CD4-positive, CD25-positive, alpha-beta regulatory T cell (primary cell): Measurements from ENCODE around the gene WDR5B. TPM values are rescaled to one million over a fixed set of nuclear protein-coding genes. Genes with fewer than 3 reads are reported as not detected.
"Not testable (repeated sequence)": the region's sequence is repeated elsewhere in the genome, so short reads cannot be mapped to it uniquely, and the experiment has no call there.

ENCODE experiments used
- ATAC-seq, 2 donors: fragments of 150-1000 bp; cut with Tn5 transposase; one replicate each; pipeline ENCODE4 v1.10.0; 2021; ENCODE audit warnings: low read depth in 2 of 2, moderate number of reproducible peaks in 2 of 2, moderate library complexity in 1 of 2
- DNase-seq, 3 donors: peaks; one replicate each; pipeline versions ENCODE4 v3.0.0 to v3.0.0-alpha.2; 2012 to 2022; ENCODE audit warnings: mixed read lengths in 1 of 3
- H3K27ac ChIP-seq: one replicate; pipeline ENCODE4 v1.7.0; 2013; ENCODE audit warnings: mild to moderate bottlenecking, low read length; ENCODE audit not compliant: insufficient read depth, poor library complexity, severe bottlenecking
- H3K27me3 ChIP-seq: one replicate; pipeline ENCODE4 v1.7.0; 2013; ENCODE audit warnings: low read length; ENCODE audit not compliant: control insufficient read depth, insufficient read depth
- H3K36me3 ChIP-seq: one replicate; pipeline ENCODE4 v1.7.0; 2013; ENCODE audit warnings: mild to moderate bottlenecking, low read length, moderate library complexity; ENCODE audit not compliant: control insufficient read depth, insufficient read depth
- H3K4me1 ChIP-seq: 2 replicates; pipeline ENCODE4 v1.7.0; 2013; ENCODE audit warnings: mild to moderate bottlenecking, low read length; ENCODE audit not compliant: insufficient read depth, control insufficient read depth, poor library complexity, severe bottlenecking
- H3K4me3 ChIP-seq: one replicate; pipeline ENCODE4 v1.7.0; 2013; ENCODE audit warnings: low read depth, mild to moderate bottlenecking, low read length, moderate library complexity
- H3K9me3 ChIP-seq, 2 experiments: 1 replicate in 1 of 2; 2 replicates in 1 of 2; pipeline ENCODE4 v1.7.0; 2013; ENCODE audit warnings: low read length in 2 of 2, mild to moderate bottlenecking in 1 of 2, moderate library complexity in 1 of 2; ENCODE audit not compliant: control insufficient read depth in 2 of 2
- H3K27ac Mint-ChIP-seq, 3 donors: one replicate each; pipeline ENCODE4 v1.8.0; 2020 to 2022; ENCODE audit warnings: mild to moderate bottlenecking in 3 of 3, mixed read lengths in 3 of 3, moderate library complexity in 2 of 3
- H3K27me3 Mint-ChIP-seq: one replicate; pipeline ENCODE4 v1.8.0; 2022; ENCODE audit warnings: mild to moderate bottlenecking, mixed read lengths
- H3K36me3 Mint-ChIP-seq: one replicate; pipeline ENCODE4 v1.8.0; 2020; ENCODE audit warnings: mixed read lengths
- H3K4me1 Mint-ChIP-seq, 4 donors: one replicate each; pipeline ENCODE4 v1.8.0; 2020 to 2022; ENCODE audit warnings: mixed read lengths in 4 of 4, mild to moderate bottlenecking in 1 of 4
- H3K4me3 Mint-ChIP-seq, 4 donors: one replicate each; pipeline ENCODE4 v1.8.0; 2020 to 2022; ENCODE audit warnings: mild to moderate bottlenecking in 4 of 4, mixed read lengths in 4 of 4, moderate library complexity in 3 of 4
- H3K9me3 Mint-ChIP-seq, 7 donors: one replicate each; pipeline ENCODE4 v1.8.0; 2020 to 2022; ENCODE audit warnings: mixed read lengths in 7 of 7, mild to moderate bottlenecking in 3 of 7, moderate library complexity in 2 of 7
- polyA plus RNA-seq, 4 donors: library from polyadenylated mRNA; unstranded; fragments of 300-500 nt; fragmentation: Illumina TruSeq; gene quantifications; one replicate each; pipeline ENCODE4 v1.2.3, GENCODE V29; 2021
- total RNA-seq: library from RNA; stranded (reverse); gene quantifications from one replicate; pipeline ENCODE4 v1.2.3, GENCODE V29; 2022

WDR5B gene
- total and polyA plus RNA-seq, 5 donors from 2014 or later, result 2.0 to 4.9 (median 2.5) TPM

GRCh38 chr3:122365582-122366378 is 50.1 kb downstream of the WDR5B start:
- H3K4me3 ChIP-seq, H3K27ac Mint-ChIP-seq, H3K4me3 Mint-ChIP-seq, H3K27me3 ChIP-seq, H3K4me1 Mint-ChIP-seq, H3K4me1 ChIP-seq, H3K9me3 Mint-ChIP-seq, H3K27ac ChIP-seq, H3K9me3 ChIP-seq, H3K27me3 Mint-ChIP-seq, ATAC-seq: not testable (repeated sequence)
- peaks cover 32% of the 10 kb centered on the region for H3K36me3 Mint-ChIP-seq
- DNase-seq, result peak in 1 of 3 donors; percentile 27
- peaks cover 17% of the 10 kb centered on the region for H3K36me3 ChIP-seq

GRCh38 chr3:122365073-122365472 is 50.8 kb downstream of the WDR5B start:
- H3K4me3 ChIP-seq, result no peak overlapping the region
- H3K4me3 Mint-ChIP-seq, result no peak overlapping the region
- no peak overlapping the region for H3K27ac Mint-ChIP-seq
- peaks cover 0 to 9% (median 1%) of the 10 kb centered on the region in 4 donors for H3K4me1 Mint-ChIP-seq
- no peak for DNase-seq
- no peaks in the 10 kb centered on the region for H3K27me3 ChIP-seq
- no peaks in the 10 kb centered on the region for H3K9me3 ChIP-seq
- no peaks in the 10 kb centered on the region for H3K4me1 ChIP-seq
- H3K27me3 Mint-ChIP-seq, result no peaks in the 10 kb centered on the region
- peaks cover 12% of the 10 kb centered on the region for H3K36me3 ChIP-seq
- H3K36me3 Mint-ChIP-seq, result peaks cover 35% of the 10 kb centered on the region
- no peak for ATAC-seq
- H3K9me3 Mint-ChIP-seq, result no peaks in the 10 kb centered on the region
- H3K27ac ChIP-seq, result no peak overlapping the region

GRCh38 chr3:122364490-122364889 is 51.4 kb downstream of the WDR5B start:
- Histone ChIP-seq H3K27ac (no peak overlapping the region), H3K9me3 (no peaks in the 10 kb centered on the region), H3K36me3 (peaks cover 12% of the 10 kb centered on the region), H3K27me3 (no peaks in the 10 kb centered on the region), H3K4me3 (no peak overlapping the region), H3K4me1 (no peaks in the 10 kb centered on the region)
- Mint-ChIP-seq H3K27me3 (no peaks in the 10 kb centered on the region), H3K4me1 (peaks cover 0 to 9% (median 1%) of the 10 kb centered on the region in 4 donors), H3K36me3 (peaks cover 34% of the 10 kb centered on the region), H3K4me3 (no peak overlapping the region), H3K27ac (no peak overlapping the region), H3K9me3 (no peaks in the 10 kb centered on the region)
- no peak for ATAC-seq
- no peak for DNase-seq

Other genes with a start within 250 kb of the WDR5B start
- not detected for gene CASR, start 232.4 kb downstream of the WDR5B start, total RNA-seq
- under 1 TPM in 2 of 4 donors, not detected in 2; 0.16 to 0.45 TPM for gene CASR, start 232.4 kb downstream of the WDR5B start, polyA plus RNA-seq
- not detected for gene CSTA, start 90.8 kb downstream of the WDR5B start, total RNA-seq
- 1 to 10 TPM in 1 of 4 donors, not detected in 3; 1.1 TPM for gene CSTA, start 90.8 kb downstream of the WDR5B start, polyA plus RNA-seq
- 14.1 TPM for gene MIX23, start 32.8 kb downstream of the WDR5B start, total RNA-seq
- gene MIX23, start 32.8 kb downstream of the WDR5B start, polyA plus RNA-seq, result 10 to 100 TPM; 16.8 to 33.1 (median 24.8) TPM
- 23.5 TPM for gene FAM162A, start 31.9 kb downstream of the WDR5B start, total RNA-seq
- gene FAM162A, start 31.9 kb downstream of the WDR5B start, polyA plus RNA-seq, result 100 to 1,000 TPM; 103 to 126 (median 105) TPM
- 57.8 TPM for gene KPNA1, start 98.9 kb upstream of the WDR5B start, total RNA-seq
- 10 to 100 TPM; 41.4 to 50.0 (median 43.8) TPM for gene KPNA1, start 98.9 kb upstream of the WDR5B start, polyA plus RNA-seq
- 47.6 TPM for gene PARP9, start 148.2 kb upstream of the WDR5B start, total RNA-seq
- gene PARP9, start 148.2 kb upstream of the WDR5B start, polyA plus RNA-seq, result 10 to 100 TPM; 24.2 to 41.9 (median 37.5) TPM
- gene DTX3L, start 148.3 kb upstream of the WDR5B start, total RNA-seq, result 48.0 TPM
- gene DTX3L, start 148.3 kb upstream of the WDR5B start, polyA plus RNA-seq, result 10 to 100 TPM; 25.9 to 32.8 (median 29.2) TPM
- gene PARP15, start 161.6 kb upstream of the WDR5B start, total RNA-seq, result 87.0 TPM
- 10 to 100 TPM in 1 of 4 donors, 1 to 10 TPM in 3; 5.2 to 10.7 (median 7.6) TPM for gene PARP15, start 161.6 kb upstream of the WDR5B start, polyA plus RNA-seq